NCI-H526 (cell line): ENCODE results near the gene CCSER2.
"Not testable (repeated sequence)": the region's sequence is repeated elsewhere in the genome, so short reads cannot be mapped to it uniquely, and the experiment has no call there.

ENCODE experiments used
- DNase-seq, 2 experiments: peaks; one replicate each; lab custom pipeline; 2025; lab: John Stamatoyannopoulos, UW

The CCSER2 gene

DNA sequence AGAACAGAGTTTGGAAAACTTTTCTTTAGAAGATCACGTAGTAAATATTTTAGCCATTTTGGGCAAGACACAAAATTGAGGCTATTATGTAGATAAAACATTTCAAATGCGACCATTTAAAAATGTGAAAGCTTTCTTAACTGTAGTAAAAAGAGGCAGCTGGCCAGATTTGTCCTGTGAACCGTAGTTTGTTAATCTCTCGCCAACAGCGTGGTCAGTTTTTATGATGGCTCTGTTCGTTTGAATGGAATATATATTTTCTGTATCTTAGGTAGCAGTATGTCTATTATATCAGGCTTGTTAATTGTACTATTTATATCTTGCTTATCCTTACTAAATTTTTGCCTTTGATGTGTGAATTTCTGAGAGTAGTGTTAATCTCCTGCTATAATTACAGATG lies 124.9 kb downstream of the CCSER2 start:
- DNase-seq, result no peak

DNA sequence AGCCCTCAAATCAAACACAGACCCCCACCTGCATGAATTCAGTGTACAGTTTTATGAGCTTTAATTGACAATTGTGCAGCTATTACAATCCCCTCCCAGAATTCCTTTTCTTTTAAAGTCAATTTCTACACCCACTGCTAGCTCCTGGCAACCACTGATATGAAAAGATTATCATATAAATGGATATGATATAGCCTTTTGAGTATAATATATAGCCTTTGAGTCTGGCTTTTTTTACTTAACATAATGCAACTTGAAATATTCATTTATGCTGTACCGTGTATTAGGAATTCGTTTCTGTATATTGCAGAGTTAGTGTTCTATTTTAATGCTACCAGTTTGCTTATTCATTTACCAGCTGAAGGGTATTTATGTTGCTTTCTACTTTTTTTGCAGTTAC lies 127.7 kb downstream of the CCSER2 start:
- DNase-seq, result no peak

DNA sequence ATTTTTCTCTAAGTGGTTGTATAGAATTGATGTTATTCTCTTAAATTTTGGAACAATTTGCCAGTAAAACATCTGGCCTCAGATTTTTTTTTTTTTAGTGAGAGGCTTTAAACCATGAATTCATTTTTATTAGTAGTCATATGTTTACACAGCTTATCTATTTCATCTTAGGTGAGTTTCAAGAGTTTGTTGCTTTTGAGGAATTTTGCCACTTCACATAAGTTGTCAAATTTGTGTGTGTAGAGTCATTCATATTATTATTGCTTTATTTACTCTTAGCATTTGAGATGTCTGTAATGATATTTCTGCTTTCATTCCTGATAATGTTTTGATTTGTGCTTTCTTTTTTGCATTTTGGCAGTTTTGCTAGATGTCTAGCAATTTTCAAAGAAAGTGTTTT lies 132.1 kb downstream of the CCSER2 start:
- DNase-seq, result no peak

DNA sequence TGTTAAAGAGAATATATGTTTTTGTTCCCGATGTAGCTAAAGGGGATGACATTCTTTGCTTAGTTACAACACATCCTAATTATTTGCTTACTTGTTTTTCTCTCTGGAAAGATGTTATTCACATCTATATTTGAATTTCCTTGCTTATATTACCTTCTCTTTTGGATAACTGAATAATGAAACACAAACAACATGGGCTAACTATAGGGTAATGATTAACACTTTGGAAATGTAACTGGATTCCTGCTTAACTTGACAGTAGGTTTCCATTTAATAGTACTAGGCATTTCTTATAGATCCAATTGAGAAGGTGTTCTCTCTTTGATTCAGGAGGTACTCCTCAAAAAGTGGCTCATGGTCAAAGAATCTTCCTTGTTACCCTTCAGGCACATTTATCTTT lies 141.1 kb downstream of the CCSER2 start:
- no peak for DNase-seq

DNA sequence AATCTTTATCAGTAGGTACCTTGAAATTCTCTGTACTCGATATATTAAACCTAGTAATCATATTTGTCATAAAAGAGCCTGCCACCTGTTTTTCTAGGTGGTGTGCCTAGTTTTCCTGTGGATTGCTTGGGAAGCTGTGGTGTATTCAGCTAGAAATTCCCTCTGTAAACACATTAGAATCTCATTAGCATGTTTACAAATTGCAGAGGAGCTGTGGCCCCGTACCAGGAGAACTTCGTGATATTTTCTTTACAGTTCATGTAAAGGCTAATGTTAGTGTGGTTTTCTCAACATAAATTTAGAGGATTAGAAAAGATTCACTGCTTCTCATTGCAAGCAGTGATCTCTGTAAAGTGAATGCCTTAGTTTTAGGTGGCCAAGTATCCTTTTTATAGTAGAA lies 144.7 kb downstream of the CCSER2 start:
- peak in 1 of 2 experiments; percentile 12 for DNase-seq

DNA sequence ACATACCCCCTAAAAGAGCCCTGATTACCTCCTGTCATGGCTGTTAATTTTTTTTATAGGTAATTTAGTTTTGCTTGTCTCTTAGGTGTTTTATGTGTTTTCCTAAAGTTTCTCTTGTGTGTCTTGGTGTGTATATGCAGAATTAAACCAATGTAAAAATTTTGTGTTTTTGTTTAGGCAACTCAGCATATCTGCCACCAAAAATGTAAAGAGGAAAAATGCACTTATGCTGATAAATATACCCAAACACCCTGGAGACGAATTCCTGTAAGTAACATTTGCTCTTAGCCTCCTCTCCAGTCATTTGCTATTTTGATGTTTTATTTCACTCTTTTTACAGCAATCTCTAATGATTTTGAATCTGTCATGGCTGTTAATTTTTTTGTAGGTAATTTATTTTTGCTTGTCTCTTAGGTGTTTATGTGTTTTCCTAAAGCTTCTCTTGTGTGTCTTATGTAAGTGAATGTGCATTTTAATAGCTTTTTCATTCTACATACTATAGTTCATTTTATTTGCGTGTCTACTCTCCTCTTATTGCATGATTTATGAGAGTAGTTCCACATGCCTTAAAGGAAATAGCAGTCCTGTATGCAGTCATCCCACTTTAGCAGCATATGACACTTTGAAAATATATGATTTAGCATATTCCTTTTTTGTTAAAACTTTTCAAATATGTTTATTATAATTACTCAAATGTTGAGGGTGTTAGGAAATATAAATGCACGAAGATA lies 149.2 kb downstream of the CCSER2 start:
- no peak for DNase-seq

DNA sequence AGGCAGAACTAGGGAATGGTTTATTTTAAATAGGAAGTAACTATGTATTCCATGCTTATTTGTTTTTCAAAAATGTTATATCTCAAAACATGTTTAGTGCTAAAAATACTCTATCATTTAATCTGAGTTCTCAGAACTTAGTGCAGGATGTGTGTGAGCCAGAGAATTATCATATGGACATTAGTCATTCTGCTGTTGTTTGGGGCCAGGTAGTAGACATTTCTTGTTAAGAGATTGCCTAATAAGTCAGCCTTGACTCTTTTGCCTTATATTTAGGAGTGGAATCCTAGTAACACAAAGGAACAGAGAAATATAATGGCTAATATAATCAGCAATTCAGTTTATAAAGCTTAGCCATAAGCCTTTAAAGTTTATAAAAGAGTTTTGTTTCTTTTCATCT lies 149.8 kb downstream of the CCSER2 start:
- no peak for DNase-seq

DNA sequence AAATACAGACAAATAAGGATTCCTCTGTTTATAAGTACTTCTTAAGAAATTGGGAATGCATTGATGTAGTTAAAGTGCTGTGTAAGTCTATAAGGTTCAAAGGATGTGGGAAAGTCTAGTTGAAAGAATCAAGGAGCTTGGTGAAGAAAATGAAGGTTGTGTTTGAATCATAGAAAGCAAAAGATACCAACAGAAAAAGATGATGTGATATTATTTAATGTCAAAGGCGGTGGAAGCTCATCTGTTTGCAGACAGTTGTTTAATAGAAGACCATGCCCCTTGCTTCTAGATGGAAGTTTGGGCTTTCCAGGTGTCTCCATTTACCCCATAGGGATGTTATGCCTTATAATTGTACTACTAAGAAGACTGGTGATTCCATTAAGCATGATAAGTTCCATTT lies 150.3 kb downstream of the CCSER2 start:
- no peak for DNase-seq

DNA sequence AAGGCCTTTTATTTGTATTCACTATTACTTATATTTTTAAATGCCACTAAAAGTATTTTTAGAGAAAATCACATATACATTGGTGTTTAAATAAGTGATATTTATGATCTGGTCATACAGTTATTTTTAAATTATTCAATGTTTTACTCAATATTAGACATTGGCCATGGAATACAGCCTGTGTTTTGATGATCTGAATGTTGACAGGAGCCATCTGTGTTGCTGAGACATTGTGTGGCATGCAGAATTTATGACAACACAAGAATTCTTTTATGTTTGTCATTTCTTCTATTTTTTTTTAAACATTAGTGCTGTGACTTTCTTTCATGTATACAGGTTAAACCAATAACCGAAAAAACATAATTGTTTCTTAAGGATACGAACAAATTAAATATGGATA lies 156.2 kb downstream of the CCSER2 start:
- DNase-seq, result no peak

DNA sequence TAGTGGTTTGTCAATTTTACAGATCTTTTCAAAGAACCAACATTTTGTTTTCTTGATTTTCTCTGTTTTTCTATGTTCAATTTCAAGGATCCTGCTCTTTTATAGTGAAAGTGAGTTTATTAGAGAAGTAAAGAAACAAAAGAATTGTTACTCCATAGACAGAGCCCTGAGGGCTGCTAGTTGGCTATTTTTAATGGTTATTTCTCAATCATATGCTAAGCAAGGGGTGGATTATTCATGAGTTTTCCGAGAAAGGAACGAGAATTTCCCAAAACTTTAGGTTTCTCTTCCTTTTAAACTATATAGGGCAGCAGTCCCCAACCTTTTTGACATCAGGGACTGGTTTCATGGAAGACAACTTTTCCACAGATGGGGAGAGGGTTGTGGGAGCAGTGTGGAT lies 165.0 kb downstream of the CCSER2 start:
- no peak for DNase-seq

DNA sequence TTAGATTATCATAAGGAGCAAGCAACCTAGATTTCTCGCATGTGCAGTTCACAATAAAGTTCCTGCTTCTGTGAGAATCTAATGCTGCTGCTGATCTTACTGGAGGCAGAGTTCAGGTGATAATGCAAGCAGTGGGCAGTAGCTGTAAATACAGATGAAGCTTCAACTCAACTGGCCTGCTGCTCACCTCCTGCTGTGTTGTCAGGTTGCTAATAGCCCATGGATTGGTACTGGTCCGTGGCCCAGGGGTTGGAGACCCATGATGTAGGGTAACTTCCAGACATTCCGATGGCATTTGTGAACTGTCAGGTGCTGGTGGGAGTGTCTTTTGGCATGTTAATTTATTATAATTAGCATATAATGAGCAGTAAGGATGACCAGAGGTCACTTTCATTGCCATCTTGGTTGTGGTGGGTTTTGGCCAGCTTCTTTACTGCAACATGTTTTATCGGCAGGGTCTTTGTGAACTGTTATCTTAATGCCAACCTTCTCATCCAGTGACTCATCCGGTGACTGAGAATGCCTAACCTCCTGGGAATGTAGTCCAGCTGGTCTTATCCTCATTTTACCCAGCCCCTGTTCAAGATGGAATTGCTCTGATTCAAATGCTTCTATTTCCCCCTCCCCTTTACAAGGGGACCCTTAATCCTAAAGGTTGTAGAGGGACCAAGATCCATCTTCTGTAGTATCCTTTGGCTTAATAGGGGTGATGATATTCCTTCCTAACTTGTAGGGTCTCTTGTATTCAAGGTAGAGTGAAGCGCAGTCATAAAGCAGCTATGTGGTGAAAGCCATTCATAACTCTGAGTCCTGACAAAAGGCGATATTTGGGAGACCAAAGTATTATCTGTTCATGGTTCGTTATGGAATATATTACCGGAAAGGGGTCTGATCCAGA lies 165.8 kb downstream of the CCSER2 start:
- DNase-seq, result no peak

DNA sequence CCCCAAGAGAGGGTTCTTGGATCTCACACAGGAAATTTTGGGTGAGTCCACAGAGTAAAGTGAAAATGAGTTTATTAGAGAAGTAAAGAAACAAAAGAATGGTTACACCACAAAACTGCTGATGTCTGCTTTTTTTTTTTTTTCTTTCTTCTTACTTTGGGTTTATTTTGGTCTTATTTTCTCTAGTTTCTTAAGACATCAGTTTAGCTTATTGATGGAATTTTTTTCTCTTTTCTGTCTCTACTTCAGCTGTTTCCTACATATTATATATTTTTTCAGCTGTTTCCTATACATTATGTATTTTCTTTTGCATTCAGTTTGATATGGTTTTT lies 166.4 kb downstream of the CCSER2 start:
- DNase-seq, result no peak

DNA sequence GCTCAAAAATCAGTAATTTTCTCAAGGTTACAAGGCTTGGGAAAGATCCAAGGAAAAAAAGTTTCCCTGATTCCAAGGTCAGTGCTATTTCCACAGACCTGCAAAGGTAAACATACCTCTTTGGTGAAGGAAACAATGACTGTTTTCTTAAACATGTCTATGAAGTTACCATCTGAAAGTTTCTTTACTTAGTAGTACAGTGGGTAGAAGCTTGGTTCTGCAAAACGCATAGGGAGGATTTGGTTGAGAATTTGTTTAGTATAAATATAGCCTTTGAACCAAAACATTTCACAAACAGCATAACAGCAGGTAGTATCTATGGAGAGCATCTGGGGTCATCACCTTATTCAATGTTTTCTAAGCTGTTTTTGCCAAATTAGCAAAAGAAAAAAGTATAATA lies 169.6 kb downstream of the CCSER2 start:
- no peak for DNase-seq

DNA sequence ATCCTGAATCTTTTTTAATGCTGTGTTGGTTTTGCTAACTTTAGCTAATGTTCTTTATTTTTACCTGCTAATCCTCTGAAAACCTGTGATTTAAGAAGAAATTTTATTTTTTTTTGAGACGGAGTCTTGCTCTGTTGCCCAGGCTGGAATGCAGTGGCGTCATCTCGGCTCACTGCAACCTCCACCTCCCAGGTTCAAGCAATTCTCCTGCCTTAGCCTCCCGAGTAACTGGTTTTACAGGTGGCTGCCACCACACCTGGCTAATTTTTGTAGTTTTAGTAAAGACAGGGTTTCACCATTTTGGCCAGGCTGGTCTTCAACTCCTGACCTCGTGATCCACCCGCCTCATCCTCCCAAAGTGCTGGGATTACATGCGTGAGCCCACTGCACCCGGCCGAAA lies 170.7 kb downstream of the CCSER2 start:
- not testable (repeated sequence) for DNase-seq

DNA sequence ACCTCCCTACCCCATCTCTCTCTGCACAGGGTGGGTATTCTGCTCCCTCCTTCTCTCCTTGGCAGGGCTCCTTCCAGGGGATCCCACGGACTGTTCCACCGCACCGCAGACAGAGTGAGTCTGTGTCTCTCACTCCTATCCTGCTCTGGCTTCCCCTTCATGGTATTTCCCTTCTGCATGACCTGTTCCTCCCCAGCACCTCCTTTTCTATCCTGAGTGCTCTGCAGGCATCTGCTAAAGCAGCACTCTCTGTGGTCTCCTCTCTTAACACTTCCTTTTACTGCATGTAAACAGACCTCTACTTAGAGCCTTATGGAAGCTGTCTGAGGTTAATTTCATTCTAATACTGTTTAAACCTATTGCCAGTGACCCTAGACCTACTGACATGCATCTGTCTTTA lies 171.5 kb downstream of the CCSER2 start:
- no peak for DNase-seq

DNA sequence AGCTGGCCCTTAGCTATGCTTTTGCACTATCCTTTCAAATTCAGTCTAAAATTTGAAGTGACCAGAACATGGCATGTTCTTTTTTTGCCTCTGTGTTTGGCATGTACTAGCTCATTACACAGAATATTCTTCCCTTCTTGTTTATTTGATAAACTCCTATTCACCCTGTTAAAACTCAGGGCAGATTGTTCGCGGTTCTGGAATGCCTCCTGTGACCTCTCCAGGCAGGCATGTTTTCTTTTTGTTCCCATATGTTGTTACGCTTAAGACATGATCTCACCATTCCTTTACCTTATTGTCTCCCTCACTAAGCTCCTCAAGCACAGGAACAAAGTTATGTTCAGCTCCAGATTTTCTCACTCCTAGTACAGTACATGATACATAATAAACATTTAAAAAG lies 181.7 kb downstream of the CCSER2 start:
- DNase-seq, result no peak

DNA sequence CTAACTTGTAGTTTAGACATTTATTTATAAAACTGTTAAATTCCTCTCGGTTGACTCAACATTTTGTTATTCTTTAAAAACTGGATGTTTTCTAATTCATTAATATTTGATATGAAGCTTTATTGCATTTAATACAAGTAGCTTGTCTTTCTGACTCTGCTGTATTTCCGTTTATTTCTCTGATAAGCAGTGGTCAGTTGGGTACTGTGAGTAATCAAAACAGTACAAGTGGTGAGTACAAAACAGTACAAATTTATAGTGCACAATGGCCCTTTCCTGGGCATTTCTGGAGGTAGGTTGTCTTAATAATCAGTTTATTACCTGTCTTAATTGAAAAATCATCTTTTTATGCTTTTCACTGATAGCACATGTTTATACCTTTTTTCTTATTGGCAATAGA lies 182.7 kb downstream of the CCSER2 start:
- DNase-seq, result no peak

DNA sequence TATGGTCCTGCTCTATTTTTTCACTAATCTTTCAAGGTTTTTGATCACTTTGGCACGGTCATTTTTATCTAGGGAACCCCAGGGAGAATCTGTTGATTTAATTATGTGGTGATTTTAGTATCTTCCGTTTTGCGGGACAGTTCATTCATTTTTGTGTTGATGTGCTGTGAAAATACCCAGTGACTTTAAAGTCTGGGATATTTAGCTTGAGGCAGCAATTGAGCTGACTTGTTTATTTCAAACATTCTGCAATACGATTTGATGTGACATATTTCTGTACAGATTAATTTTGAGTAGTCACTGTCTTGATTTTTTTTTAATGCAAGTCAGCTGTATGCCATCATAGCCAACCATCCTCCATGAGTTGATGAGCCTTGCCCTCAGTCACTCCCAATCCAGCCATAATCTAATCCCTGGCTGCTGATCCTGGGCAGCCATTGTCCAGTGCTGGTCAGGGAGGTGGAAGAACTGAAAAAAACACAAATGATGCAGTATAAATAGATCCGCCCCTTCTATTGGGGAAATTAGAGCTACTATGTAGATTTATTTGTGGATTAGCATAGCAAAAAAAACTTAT lies 183.4 kb downstream of the CCSER2 start:
- no peak for DNase-seq

DNA sequence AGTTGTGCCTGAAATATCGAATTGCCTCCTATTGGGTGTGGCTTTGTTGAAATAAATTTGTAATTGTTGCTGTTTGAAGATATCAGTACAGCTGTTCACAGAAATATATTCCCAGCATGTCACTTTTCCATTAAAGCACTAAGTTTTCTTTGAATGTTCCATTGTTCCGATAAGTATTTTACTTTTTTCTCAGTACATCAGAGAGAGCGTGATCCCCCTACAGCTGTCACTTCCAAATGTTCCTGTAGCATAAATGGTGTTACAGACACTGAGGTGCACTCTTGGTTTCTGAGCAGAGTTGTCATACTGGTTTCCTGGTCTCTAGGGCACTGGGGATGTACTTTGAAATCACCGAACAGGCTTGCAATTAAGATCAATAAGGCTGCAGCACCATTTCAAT lies 189.2 kb downstream of the CCSER2 start:
- peak in 1 of 2 experiments; percentile 19 for DNase-seq

DNA sequence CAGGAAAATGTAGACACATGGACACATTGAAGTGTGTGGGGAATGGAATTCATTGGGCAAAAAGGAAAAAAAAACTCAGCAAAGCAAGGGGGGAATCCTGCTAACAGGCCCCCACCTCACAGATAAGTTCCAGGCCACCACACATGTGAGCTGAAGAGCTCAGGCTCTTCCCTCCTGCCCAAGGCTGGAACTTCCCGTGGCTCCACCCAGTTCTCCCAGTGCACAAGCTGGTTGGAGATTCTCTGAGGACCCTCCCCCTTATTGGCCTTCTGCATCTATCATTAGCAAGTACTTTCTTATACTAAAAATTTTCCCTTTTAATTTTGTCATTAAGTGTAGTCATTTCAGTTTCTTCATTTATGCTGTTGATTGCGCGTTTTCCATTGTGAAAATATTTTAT lies 190.8 kb downstream of the CCSER2 start:
- no peak for DNase-seq

DNA sequence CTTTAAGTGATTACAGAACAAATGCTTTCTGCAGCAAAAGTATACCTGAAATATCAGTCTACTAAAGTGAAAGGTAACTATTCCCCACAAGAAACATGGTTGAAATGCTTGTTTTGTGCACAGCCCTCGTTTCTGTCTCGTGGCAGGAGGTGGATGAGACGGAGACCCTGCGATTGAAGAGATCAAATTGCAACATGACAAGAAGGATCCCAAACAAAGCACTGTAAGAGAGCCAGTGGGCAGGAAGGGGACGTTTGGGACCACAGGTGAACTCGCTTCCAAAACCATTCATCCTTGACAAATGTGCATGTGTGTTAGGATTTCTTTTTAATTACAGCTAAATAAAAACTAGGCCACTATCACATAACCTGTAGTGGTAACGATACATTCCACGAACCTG lies 192.6 kb downstream of the CCSER2 start:
- DNase-seq, result no peak

DNA sequence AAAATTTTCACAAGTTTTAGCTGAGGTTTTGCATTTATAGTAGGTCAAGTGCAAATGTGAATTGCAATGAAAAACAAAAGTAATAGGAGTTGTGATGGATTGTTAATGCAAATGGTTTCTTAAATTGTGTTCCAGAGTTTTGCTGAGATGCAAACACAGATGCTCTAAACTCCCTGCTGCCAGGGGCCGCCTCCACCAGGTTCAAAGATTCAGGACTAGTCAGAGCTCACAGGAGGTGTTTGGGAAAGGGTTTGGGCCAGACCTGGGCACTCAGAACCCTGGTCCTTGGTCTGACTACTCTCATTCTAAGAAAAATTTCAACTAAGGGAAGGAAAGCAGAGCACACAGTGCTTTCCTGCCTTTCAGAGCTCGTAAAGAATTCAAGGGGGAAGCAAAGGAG lies 193.1 kb downstream of the CCSER2 start:
- no peak for DNase-seq
